ENCODE measurements around the gene MSGN1. TPM values are rescaled to one million over a fixed set of nuclear protein-coding genes. Genes with fewer than 3 reads are reported as not detected.
"Not testable (repeated sequence)": the region's sequence is repeated elsewhere in the genome, so short reads cannot be mapped to it uniquely, and the experiment has no call there.

The MSGN1 gene
- total and polyA plus RNA-seq, 12 donors = 0.55 TPM; not detected in 11

DNA sequence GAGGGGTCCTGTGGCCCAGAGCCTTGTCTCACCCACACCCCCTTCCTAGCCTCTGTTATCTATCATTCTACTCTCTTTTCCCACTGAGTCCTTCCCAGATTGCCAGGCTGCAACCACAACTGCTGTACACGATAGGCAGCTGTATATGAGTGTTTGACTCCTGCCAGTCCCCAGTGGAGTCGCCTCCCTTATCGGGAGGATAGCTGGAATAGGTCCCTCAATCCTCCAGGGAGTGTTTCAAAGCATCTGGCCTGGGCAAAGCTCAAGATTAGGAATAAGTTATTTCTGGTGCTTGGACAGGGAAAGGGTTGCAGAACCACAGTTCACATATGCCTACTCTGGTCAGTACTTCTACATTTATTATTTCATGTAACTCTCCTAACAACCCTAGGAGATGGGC, 4.8 kb downstream of the MSGN1 start:
- intact Hi-C loops (cut with DNase I) = loop anchor here (10.0 kb wide), 2 partner anchors 86 to 106 kb away; no protein-coding TSS in a partner anchor
- DNase-seq = no peak
- TF ChIP-seq CTCF (IDR thresholded peaks at IDR 0.05) = no peak
- TF ChIP-seq POLR2A (IDR thresholded peaks at IDR 0.05) = no peak
- 71 to 90% (median 79%) methylated on average over 3 of the region's 3 CpGs for WGBS, 4 donors
- Histone ChIP-seq H3K27me3 (no peaks in the 10 kb centered on the region), H3K4me1 (replicated peaks in 1 of 2) (peaks cover 0 to 12% of the 10 kb centered on the region in 2 donors), H3K27ac (peak overlapping the region in 1 of 5 donors; percentile 27), H3K9me3 (replicated peaks in 1 of 3) (no peaks in the 10 kb centered on the region), H3K36me3 (replicated peaks in 1 of 2) (no peaks in the 10 kb centered on the region), H3K4me3 (no peak overlapping the region)

DNA sequence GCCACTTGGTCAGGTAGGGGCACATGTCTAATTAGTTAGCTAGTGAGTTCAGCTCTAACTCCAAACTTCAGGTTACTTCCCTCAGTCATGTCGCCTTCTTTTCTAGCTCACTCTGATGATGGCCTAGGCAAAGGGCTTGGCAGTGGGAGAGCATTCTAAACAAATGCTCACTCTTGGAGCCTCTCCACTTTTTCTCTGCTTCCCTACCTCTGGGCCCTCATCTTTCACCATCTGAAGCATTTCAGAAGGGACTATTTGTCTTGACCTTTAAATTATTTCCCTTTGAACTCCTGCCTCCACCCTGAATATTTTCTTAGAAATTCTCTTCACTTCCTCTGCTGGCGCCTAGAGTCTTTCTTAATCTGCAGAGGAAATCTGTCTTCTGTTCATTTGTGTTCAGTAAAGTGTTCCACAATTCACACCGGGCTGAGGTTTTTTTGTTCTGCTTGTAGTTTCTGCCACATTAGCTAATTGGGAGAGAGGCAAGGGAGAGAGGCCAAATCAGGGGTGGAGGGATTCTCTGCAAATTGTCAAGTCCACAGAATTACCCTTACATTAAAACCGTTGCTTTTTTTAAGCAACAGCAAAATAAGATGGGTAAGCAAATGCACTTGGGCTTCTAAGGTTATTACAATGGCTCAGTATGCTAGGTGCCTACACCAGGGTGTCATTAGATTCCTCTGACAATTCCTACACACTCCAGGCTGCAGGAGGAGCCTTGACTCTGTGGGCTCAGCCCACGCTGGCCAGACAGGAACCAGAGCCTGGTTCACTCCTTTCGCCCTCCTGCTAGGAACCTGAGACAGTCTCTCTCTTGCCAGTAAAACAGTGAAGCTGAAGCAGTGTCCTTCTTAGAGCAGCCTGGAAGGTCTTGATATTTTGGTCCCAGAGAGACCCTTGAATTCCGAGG, 5.5 kb downstream of the MSGN1 start:
- intact Hi-C loops (cut with DNase I) = loop anchor here (10.0 kb wide), 2 partner anchors 87 to 107 kb away; no protein-coding TSS in a partner anchor
- Histone ChIP-seq H3K27ac (peak overlapping the region in 1 of 5 donors; percentile 27), H3K36me3 (replicated peaks in 1 of 2) (no peaks in the 10 kb centered on the region), H3K27me3 (no peaks in the 10 kb centered on the region), H3K4me1 (replicated peaks in 1 of 2) (peaks cover 0 to 12% of the 10 kb centered on the region in 2 donors), H3K9me3 (replicated peaks in 1 of 3) (no peaks in the 10 kb centered on the region), H3K4me3 (no peak overlapping the region)
- no peak for TF ChIP-seq POLR2A (IDR thresholded peaks at IDR 0.05)
- TF ChIP-seq CTCF (IDR thresholded peaks at IDR 0.05) = no peak
- no peak for DNase-seq
- 47 to 58% (median 53%) methylated on average over 7 of the region's 7 CpGs for WGBS, 4 donors

DNA sequence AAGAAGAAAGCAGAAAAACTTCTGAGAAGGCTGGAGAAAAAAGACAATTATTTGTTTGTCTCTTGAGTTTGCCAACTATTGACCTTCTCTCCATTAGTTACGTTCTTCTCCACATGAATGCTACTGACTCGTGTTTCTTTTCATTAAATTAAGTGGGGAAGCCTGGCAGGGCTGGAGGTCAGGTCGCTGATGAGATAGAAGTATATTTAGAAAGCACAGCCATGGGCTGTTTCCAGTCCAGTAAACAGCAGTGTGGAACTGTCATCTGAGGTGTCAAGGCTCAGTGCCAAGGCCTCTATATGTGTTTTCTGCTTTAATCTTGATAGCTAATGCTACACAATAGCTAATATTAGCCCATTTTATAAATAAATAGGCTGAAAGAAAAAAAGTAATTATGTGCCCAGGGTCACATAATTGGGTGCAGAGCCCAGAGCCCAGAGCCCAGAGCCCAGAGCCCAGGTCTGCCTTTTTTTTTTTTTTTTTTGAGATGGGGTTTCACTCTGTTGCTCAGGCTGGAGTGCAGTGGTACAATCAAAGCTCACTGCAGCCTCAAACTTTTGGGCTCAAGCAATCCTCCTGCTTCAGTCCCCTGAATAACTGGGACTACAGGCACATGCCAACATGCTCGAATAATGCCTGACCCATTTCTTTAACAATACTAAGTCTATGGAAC, 6.3 kb downstream of the MSGN1 start:
- intact Hi-C loops (cut with DNase I) = loop anchor here (10.0 kb wide), 2 partner anchors 88 to 108 kb away; no protein-coding TSS in a partner anchor
- Histone ChIP-seq H3K27me3 (no peaks in the 10 kb centered on the region), H3K36me3 (replicated peaks in 1 of 2) (no peaks in the 10 kb centered on the region), H3K4me1 (replicated peaks in 1 of 2) (peaks cover 0 to 12% of the 10 kb centered on the region in 2 donors), H3K9me3 (replicated peaks in 1 of 3) (no peaks in the 10 kb centered on the region), H3K4me3 (no peak overlapping the region), H3K27ac (no peak overlapping the region)
- WGBS, 4 donors = 40 to 54% (median 49%) methylated on average over 4 of the region's 4 CpGs
- TF ChIP-seq CTCF (IDR thresholded peaks at IDR 0.05) = no peak
- TF ChIP-seq POLR2A (IDR thresholded peaks at IDR 0.05) = no peak
- peak in 1 of 7 donors; percentile 56 for DNase-seq

- H3K4me3 ChIP-seq; H3K27ac ChIP-seq; DNase-seq; H3K36me3 ChIP-seq (replicated peaks in 1 of 2); H3K27me3 ChIP-seq; H3K9me3 ChIP-seq (replicated peaks in 1 of 3): not testable (repeated sequence)
- intact Hi-C loops (cut with DNase I) = loop anchor here (10.0 kb wide), 2 partner anchors 89 to 109 kb away; no protein-coding TSS in a partner anchor
- peaks cover 0 to 12% of the 10 kb centered on the region in 2 donors for H3K4me1 ChIP-seq (replicated peaks in 1 of 2)
- WGBS, 4 donors = 69 to 83% (median 76%) methylated on average over 4 of the region's 4 CpGs
Measured at GRCh38 chr2:17823646-17824045, 7.4 kb downstream of the MSGN1 start.
